T-helper 9 cell (primary cell): ENCODE data around the gene MRM3.
"Not testable (repeated sequence)": the region's sequence is repeated elsewhere in the genome, so short reads cannot be mapped to it uniquely, and the experiment has no call there.

ENCODE experiments used
- DNase-seq: peaks from one replicate; pipeline ENCODE4 v3.0.0-alpha.2; 2020

Gene MRM3

GRCh38 chr17:828761-829160 lies 46.6 kb downstream of the MRM3 start:
- no peak for DNase-seq

DNA sequence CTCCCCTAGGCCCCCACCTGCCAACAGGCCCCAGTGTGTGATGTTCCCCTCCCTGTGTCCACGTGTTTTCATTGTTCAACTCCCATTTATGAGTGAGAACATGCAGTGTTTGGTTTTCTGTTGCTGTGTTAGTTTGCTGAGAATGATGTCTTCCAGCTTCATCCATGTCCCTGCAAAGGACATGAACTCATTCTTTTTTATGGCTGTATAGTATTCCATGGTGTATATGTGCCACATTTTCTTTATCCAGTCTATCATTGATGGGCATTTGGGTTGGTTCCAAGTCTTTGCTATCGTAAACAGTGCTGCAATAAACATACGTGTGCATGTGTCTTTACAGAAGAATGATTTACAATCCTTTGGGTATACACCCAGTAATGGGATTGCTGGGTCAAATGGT lies 47.5 kb downstream of the MRM3 start:
- DNase-seq, result not testable (repeated sequence)

DNA sequence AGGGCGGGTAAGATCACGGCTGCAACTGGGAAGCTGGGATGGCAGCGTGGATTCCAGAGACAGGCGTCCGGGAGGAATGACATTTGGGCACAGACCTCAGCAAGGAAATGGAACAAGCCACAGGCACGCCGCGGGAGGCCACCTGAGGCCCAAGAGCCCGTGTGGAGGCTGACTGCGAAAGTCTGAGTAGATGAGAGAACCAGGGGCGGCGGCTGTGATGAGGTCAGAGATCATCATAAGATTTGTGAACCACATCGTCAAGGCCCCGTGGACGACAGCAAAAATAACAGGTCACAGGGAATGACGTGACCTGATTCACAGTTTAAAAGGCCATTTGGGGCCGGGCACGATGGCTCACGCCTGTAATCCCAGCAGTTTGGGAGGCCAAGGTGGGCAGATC lies 48.2 kb downstream of the MRM3 start:
- no peak for DNase-seq

GRCh38 chr17:830950-831349 lies 48.8 kb downstream of the MRM3 start:
- no peak for DNase-seq

DNA sequence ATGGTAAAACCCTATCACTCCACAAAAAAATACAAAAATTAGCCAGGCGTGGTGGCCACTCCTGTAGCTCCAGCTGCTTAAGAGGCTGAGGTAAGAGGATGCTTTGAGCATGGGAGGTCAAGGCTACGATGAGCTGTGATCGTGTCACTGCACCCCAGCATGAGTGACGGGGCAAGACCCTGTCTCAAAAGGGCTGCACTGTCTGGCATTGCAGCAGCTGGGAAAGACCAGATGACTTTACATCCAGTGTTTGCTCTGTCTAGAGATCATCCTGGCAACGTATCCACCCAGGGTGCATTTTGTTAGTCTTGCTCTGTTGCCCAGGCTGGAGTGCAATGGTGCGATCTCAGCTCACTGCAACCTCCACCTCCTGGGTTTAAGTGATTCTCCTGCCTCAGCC lies 52.0 kb downstream of the MRM3 start:
- no peak for DNase-seq

- DNase-seq, result no peak
These were observed 53.1 kb downstream of the MRM3 start for GRCh38 chr17:835263-835662.

DNA sequence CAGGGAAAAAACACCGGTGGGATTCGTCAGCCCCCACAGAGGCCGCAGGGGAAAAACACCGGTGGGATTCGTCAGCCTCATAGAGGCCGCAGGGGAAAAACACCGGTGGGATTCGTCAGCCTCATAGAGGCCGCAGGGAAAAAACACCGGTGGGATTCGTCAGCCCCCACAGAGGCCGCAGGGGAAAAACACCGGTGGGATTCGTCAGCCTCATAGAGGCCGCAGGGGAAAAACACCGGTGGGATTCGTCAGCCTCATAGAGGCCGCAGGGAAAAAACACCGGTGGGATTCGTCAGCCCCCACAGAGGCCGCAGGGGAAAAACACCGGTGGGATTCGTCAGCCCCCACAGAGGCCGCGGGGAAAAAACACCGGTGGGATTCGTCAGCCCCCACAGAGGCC lies 53.6 kb downstream of the MRM3 start:
- DNase-seq, result not testable (repeated sequence)

GRCh38 chr17:836151-836550 lies 54.0 kb downstream of the MRM3 start:
- no peak for DNase-seq

DNA sequence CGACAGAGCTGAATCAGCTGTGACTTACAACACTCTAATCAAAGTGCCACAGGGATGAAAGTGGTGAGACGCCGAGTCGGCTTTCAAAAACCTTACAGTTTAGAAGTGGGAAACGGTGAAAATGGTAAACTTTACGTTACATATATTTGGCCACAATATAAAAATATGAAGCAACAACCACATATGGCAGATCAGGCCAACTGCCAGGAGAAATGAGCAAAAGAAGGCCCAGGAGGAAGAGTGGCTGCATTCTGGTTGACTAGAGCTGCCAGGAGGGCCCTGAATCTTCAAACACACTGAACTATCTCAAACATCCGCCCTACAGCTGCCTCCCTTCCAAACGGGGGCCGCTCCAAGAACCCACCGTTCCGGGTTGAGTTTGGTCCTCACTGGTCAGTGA lies 56.3 kb downstream of the MRM3 start:
- DNase-seq, result no peak

GRCh38 chr17:841313-841712 lies 59.2 kb downstream of the MRM3 start:
- no peak for DNase-seq
